HL-60 (cell line): ENCODE results near the gene MOGAT1.
"Not testable (repeated sequence)": the region's sequence is repeated elsewhere in the genome, so short reads cannot be mapped to it uniquely, and the experiment has no call there.

Experiments
- DNase-seq, 2 experiments: peaks; one replicate each; pipeline ENCODE4 v3.0.0-alpha.2; 2010 to 2020; ENCODE audit warnings: low read depth in 1 of 2, low spot score in 1 of 2
- H3K27ac ChIP-seq: fragments of 250-450 bp; sonication (Bioruptor Pico); replicated peaks from 2 replicates; pipeline ENCODE4 v1.5.1; 2020; ENCODE audit warnings: mild to moderate bottlenecking, moderate library complexity
- H3K27me3 ChIP-seq: fragments of 250-450 bp; sonication (Bioruptor Pico); 2 replicates; pipeline ENCODE4 v1.5.1; 2021; ENCODE audit warnings: mild to moderate bottlenecking, moderate library complexity; ENCODE audit not compliant: insufficient read depth, poor library complexity, severe bottlenecking
- H3K4me3 ChIP-seq: replicated peaks from 2 replicates; pipeline ENCODE4 v1.5.1; 2011; ENCODE audit warnings: mild to moderate bottlenecking, control low read depth, low read length; ENCODE audit not compliant: insufficient read depth
- CTCF ChIP-seq: IDR thresholded peaks from one replicate; pipeline ENCODE4 v1.5.1; 2011; ENCODE audit warnings: low read length, control low read depth, inconsistent platforms; ENCODE audit not compliant: insufficient read depth
- GABPA ChIP-seq: IDR thresholded peaks from 2 replicates; pipeline ENCODE4 v1.6.1; 2012; ENCODE audit warnings: low read depth
- POLR2AphosphoS5 ChIP-seq: IDR thresholded peaks from 2 replicates; pipeline ENCODE4 v1.6.1; 2012; ENCODE audit warnings: low read depth
- SPI1 ChIP-seq: IDR thresholded peaks from 2 replicates; pipeline ENCODE4 v1.6.1; 2012; ENCODE audit warnings: low read depth, mild to moderate bottlenecking, borderline replicate concordance
- TF ChIP-seq, protein P1 (sequence below): IDR thresholded peaks from 2 replicates; pipeline ENCODE4 v1.6.1; 2012; ENCODE audit warnings: low read depth; ENCODE audit not compliant: insufficient replicate concordance

Gene MOGAT1

GRCh38 chr2:222715742-222716141 is 44.3 kb downstream of the MOGAT1 start:
- Histone ChIP-seq H3K27ac (peak overlapping the region; percentile 20; the same call in 1 of the 2 replicates), H3K27me3 (no peaks in the 10 kb centered on the region), H3K4me3 (no peak overlapping the region)
- DNase-seq: peak in 1 of 2 experiments; percentile 50
- TF ChIP-seq SPI1: peak; percentile 38; the same call in 1 of the 2 replicates
- TF ChIP-seq, protein P1, sequence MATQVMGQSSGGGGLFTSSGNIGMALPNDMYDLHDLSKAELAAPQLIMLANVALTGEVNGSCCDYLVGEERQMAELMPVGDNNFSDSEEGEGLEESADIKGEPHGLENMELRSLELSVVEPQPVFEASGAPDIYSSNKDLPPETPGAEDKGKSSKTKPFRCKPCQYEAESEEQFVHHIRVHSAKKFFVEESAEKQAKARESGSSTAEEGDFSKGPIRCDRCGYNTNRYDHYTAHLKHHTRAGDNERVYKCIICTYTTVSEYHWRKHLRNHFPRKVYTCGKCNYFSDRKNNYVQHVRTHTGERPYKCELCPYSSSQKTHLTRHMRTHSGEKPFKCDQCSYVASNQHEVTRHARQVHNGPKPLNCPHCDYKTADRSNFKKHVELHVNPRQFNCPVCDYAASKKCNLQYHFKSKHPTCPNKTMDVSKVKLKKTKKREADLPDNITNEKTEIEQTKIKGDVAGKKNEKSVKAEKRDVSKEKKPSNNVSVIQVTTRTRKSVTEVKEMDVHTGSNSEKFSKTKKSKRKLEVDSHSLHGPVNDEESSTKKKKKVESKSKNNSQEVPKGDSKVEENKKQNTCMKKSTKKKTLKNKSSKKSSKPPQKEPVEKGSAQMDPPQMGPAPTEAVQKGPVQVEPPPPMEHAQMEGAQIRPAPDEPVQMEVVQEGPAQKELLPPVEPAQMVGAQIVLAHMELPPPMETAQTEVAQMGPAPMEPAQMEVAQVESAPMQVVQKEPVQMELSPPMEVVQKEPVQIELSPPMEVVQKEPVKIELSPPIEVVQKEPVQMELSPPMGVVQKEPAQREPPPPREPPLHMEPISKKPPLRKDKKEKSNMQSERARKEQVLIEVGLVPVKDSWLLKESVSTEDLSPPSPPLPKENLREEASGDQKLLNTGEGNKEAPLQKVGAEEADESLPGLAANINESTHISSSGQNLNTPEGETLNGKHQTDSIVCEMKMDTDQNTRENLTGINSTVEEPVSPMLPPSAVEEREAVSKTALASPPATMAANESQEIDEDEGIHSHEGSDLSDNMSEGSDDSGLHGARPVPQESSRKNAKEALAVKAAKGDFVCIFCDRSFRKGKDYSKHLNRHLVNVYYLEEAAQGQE: no peak

- not testable (repeated sequence) for H3K27me3 ChIP-seq, DNase-seq, H3K27ac ChIP-seq, H3K4me3 ChIP-seq
Measured at GRCh38 chr2:222719787-222720186, 48.3 kb downstream of the MOGAT1 start.

DNA sequence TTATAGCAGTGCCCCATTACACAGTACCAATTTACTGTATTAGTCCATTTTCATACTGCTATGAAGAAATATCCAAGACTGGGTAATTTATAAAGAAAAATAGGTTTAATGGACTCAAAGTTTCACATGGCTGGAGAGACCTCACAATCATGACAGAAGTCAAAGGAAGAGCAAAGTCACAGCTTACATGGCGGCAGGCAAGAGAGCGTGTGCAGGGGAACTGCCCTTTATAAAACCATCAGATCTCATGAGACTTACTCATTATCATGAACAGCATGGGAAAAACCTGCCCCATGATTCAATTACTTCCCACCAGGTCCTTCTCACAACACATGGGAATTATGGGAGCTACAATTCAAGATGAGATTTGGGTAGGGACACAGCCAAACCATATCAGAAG is 50.1 kb downstream of the MOGAT1 start:
- not testable (repeated sequence) for H3K27me3 ChIP-seq, H3K4me3 ChIP-seq, DNase-seq, H3K27ac ChIP-seq

DNA sequence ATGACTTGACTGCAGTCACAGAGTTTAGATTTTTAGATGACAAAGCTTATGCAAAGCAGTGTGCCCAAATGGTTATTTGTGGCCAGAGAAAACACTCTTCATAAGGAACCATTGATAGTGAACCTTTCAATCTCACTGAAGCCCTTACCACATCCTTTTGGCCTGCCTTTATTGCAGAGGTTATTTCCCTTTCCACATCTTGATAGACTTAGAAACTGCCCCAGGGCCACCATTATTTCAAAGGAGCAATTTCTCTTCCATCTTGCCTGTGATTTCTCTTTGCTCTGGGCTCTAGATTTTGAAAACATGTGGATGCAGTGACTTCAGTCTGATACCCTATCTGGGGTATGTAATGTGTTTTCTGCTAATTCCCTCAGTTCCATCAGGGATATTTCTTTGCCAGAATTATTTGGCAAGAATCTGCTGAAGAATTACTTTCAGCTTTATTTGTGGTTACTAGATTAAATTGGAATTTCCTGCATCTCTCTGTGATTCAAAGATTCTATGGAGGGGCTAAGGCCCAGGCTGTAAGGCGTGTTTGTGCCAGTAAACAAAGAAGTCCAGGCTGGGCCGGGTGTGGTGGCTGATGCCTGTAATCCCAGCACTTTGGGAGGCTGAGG is 51.0 kb downstream of the MOGAT1 start:
- no peak for DNase-seq
- Histone ChIP-seq H3K27me3 (no peaks in the 10 kb centered on the region), H3K27ac (no peak overlapping the region), H3K4me3 (no peak overlapping the region)
- TF ChIP-seq, protein P1: no peak
- TF ChIP-seq POLR2AphosphoS5 (no peak), GABPA (no peak), SPI1 (no peak), CTCF (no peak)

DNA sequence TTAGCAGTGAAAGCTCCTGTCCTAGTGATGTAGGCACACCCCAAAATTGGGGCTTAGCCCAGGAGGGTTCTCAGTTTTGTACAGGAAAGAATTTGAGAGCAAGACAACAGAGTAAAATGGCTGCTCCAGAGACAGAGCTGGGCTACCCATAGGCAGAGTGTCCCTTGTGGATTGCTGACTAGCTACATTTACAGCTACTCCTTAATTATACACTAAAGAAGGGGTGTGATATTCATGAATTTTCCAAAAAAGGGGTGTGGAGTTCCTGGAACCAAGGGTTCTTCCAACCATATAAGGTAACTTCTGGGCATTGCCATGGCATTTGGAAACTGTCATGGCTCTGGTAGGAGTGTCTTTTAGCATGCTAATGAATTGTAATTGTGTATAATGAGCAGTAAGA is 52.8 kb downstream of the MOGAT1 start:
- H3K27ac ChIP-seq: no peak overlapping the region
- H3K4me3 ChIP-seq: no peak overlapping the region
- no peaks in the 10 kb centered on the region for H3K27me3 ChIP-seq
- TF ChIP-seq CTCF: no peak
- TF ChIP-seq GABPA: no peak
- no peak for TF ChIP-seq SPI1
- TF ChIP-seq POLR2AphosphoS5: no peak
- TF ChIP-seq, protein P1: no peak
- DNase-seq: no peak
